ENCODE results near the gene SYTL5.
"Not testable (repeated sequence)": the region's sequence is repeated elsewhere in the genome, so short reads cannot be mapped to it uniquely, and the experiment has no call there.

Gene SYTL5

DNA sequence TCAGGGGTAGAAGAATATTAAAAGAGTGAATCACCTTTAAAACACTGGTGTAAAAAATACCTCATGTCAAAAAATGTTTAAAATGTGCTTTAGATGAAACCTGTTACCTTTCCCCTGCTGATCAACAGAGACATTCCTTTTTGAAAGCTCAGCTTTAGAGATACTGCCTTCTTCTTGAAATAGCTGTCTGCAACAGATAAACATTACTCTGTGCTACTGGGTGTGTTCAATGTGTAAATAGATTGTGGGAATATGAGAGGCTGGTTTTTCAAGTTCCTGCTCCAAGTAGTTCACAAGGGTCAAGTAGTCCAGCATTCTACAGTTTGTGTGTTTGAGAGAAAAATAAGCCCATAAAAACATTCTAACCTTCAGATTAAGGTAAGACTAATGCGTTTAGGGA, at the start of gene SYTL5:
TSS of gene SYTL5 (plus strand) at position 263 of the 400 bp plus-strand sequence. CDS start 27,337 bp downstream, outside the sequence.
- DNase-seq (ENCODE audit: low read depth in 1 of 2, low spot score in 1 of 2), result no peak

GRCh38 chrX:37958525-37959211, 47.7 kb upstream of the SYTL5 start:
- no peak for DNase-seq (ENCODE audit: low read depth in 1 of 2, low spot score in 1 of 2)

DNA sequence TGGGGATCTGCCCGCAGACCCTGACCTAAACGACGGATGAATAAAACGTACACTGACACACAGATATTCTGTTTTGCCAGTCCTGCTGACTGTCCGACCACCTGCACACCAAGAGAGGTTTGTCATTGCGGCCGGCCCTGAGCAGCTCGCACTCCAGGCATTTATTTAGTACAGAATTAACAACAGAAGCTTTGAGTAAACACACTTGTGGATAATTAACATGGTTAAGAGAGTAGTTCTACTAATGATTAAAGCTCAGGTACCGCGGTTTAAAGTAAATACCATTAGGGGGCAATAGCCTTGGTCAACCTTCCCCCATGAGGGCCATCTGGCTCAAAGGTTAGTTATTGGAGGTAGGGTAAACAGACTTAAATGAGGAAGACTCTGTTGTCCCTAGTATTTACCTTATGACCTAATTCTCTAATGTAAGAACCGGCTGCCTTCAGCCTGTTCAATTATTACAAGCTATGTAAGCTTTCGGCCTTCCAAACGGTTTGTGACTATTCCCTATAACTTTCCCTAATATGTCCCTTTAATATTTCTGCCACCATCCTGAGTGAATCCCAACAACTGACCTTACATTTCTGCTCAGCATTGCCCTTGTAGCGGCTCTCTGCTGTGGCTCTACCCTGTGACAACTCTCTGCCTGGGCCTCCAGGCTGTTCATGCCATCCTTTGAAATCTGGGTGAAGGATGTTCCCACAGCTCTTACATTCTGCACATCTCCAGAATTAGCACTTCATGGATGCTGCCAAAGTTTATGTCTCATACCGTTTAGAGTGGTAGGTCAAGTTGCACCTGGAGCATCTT, 46.9 kb upstream of the SYTL5 start:
- DNase-seq (ENCODE audit: low read depth in 1 of 2, low spot score in 1 of 2), result no peak

GRCh38 chrX:37961118-37961517, 45.2 kb upstream of the SYTL5 start:
- DNase-seq (ENCODE audit: low read depth in 1 of 2, low spot score in 1 of 2), result no peak

GRCh38 chrX:37967714-37968113, 38.6 kb upstream of the SYTL5 start:
- DNase-seq (ENCODE audit: low read depth in 1 of 2, low spot score in 1 of 2), result no peak

DNA sequence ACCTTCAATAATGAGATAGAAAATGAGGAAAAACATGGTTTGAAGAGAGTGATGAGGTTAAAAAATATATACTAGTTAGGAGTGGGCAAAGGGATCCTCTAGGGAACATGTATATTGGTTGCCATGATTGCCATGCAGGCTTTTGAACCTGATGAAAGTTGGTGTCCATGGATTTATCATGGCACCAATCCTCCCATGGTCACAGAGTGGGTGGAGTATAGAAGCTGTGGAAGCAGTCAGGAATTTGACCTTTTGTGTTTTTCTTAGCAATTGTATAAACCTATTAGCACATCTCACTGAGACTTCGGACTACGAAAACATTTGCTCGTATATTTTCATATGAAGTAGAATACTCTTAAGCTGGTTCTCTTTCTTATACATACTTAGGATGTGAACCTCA, 30.9 kb upstream of the SYTL5 start:
- no peak for DNase-seq (ENCODE audit: low read depth in 1 of 2, low spot score in 1 of 2)

GRCh38 chrX:37976153-37976552, 30.2 kb upstream of the SYTL5 start:
- DNase-seq (ENCODE audit: low read depth in 1 of 2, low spot score in 1 of 2), result no peak

GRCh38 chrX:37984880-37985279, 21.5 kb upstream of the SYTL5 start:
- no peak for DNase-seq (ENCODE audit: low read depth in 1 of 2, low spot score in 1 of 2)

- DNase-seq (ENCODE audit: low read depth in 1 of 2, low spot score in 1 of 2), result no peak
Measured at GRCh38 chrX:37986893-37987292, 19.5 kb upstream of the SYTL5 start.

- DNase-seq (ENCODE audit: low read depth in 1 of 2, low spot score in 1 of 2), result no peak
Measured at GRCh38 chrX:37989304-37989703, 17.0 kb upstream of the SYTL5 start.

GRCh38 chrX:37991303-37991702, 15.1 kb upstream of the SYTL5 start:
- DNase-seq (ENCODE audit: low read depth in 1 of 2, low spot score in 1 of 2), result not testable (repeated sequence)

DNA sequence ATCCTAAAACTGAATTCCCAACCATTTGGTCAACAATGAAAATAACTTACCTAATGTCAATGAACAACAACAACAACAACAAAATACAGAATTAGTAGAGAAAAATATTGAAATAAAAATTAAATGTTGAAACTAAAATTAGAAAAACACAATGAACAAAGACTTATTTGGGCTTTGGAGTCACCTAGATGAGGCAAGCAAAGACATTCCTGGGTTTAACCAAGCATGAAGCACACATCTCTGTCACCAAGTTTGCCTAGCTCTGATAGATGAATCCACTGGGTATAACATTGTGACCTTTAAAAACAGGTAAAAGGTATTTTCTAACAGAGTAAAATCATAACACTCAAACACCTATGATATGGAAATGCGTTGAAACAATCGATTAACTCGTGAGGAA, 13.2 kb upstream of the SYTL5 start:
- no peak for DNase-seq (ENCODE audit: low read depth in 1 of 2, low spot score in 1 of 2)

DNA sequence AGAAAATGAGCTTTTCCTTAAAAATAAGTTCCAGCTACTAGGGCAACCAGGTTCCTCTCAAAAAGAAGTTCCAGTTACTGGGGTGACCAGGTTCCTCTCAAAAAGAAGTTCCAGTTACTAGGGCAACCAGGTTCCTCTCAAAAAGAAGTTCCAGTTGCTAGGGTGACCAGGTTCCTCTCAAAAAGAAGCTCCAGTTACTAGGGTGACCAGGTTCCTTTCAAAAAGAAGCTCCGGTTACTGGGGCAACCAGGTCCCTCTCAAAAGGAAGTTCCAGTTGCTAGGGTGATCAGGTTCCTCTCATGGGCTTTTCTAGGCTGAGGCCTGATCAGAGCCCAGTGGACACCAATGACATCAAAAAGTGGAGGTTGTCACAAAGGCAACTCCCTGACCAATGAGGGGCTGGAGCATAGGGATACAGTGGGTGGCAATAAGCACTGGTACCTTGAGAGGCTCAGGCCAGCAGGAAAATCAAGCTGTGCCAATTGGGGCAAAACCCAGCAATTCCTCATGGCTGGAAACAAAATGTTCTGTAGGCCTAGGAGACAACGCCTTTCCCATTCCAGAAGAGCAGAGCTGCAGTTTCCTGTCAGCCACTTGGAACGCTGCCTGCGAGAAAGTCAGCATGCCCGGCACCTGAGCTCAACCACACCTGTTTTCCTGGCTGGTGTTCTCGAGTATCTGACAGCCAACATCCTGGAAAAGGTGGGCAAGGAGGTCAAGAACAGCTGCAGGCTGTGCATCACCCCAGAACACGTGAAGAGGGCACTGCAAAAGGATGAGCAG, 12.3 kb upstream of the SYTL5 start:
- no peak for DNase-seq (ENCODE audit: low read depth in 1 of 2, low spot score in 1 of 2)

DNA sequence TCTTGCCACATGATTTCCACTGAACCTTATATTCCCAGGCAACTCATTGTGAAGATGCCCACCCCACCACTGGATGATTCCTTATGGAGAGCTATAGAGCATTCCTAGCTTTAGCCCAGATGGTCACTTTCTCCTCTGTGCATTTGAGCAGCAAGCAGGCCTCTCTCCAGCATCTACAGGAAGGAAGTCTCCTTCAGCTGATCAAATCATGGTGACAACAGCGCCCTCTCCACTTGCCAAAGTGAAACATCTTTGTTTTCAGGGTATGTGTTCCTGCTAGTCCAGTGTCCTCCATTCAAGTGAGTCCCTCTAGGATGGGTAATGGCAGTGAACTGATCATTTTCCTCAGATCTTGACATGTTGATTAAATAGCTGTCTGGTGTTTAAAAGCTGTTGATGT, 10.9 kb upstream of the SYTL5 start:
- DNase-seq (ENCODE audit: low read depth in 1 of 2, low spot score in 1 of 2), result no peak

GRCh38 chrX:37997096-37997495, 9.3 kb upstream of the SYTL5 start:
- DNase-seq (ENCODE audit: low read depth in 1 of 2, low spot score in 1 of 2), result no peak

DNA sequence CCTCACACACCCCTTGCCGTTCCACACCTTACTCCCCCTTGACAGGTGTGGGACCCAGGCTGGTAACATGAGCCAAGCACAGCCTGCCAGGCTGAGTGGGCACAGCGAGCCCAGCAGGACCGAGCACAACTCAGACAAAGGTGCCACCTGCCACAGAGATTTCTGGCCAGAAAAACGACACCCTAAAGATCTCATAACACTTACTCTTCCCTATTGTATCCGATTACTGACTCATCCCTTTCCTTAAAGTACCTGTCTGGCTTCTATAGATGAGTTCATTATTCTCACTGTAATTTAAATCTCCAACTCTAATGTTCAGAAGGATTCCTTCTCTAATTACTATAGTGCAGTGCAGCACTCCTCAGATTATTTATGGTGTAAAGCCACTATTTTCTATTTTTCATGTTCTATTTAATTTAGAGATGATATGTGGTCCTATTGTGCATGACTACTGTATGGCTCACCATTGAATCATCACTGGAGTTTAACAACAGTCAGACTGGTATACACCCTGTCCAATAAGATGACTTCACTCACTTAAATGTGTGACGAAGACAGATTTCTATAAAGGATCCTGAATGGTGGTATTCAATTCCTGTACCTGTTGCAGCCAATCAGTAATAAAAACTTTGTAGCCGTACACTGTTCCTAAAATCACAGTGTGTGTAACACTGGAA, 7.6 kb upstream of the SYTL5 start:
- no peak for DNase-seq (ENCODE audit: low read depth in 1 of 2, low spot score in 1 of 2)

DNA sequence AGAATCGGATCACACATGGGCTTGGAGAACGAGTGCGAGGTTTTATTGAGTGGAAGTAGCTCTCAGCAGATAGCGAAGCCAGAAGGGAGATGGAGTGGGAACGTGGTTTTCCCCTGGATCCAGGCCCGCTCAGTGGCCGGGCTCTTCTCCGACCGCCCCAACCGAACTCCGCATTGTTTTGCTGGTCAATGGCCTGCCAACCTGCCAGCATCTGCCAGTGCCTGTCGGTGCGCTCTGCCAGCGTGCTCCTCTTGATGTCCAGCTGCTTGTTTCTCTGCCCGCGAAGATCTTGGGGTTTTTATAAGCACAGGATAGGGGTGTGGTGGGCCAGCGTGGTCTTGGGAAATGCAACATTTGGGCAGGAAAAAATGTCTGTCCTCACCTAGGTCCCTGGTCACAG, 5.6 kb upstream of the SYTL5 start:
- no peak for DNase-seq (ENCODE audit: low read depth in 1 of 2, low spot score in 1 of 2)

- DNase-seq (ENCODE audit: low read depth in 1 of 2, low spot score in 1 of 2), result no peak
Measured at GRCh38 chrX:38004046-38004445, 2.3 kb upstream of the SYTL5 start.

GRCh38 chrX:38006778-38007177, 425 bp downstream of the SYTL5 start:
- DNase-seq (ENCODE audit: low read depth in 1 of 2, low spot score in 1 of 2), result no peak

DNA sequence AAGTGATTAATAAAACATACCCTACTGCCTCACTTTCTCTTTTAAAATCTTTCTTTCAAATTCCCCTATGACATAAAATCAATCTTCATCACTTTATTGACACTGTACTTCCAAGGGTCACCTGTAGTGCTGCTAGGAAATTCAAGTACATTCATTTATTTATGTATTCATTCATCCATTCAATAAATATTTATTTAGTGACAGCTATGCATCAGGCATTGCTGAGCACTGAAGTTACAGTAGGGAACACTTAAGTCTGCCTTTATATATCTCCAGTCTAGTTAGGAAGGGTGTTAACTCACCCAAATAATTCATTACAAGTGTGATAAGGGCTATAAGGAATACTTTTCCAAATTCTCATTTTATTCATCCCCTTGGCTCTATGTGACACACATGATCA, 2.3 kb downstream of the SYTL5 start:
- no peak for DNase-seq (ENCODE audit: low read depth in 1 of 2, low spot score in 1 of 2)

GRCh38 chrX:38009641-38010040, 3.3 kb downstream of the SYTL5 start:
- no peak for DNase-seq (ENCODE audit: low read depth in 1 of 2, low spot score in 1 of 2)

Data from stimulated activated CD4-positive, alpha-beta T cell treated with anti-CD3 and anti-CD28 coated beads, Interleukin-15, amount 100 ng/mL, for 1 hour (primary cell).